ENCODE results near the gene FIG4.

GRCh38 chr6:109853951-109854350, 162.9 kb downstream of the FIG4 start:
- no peak for TF ChIP-seq POLR2AphosphoS5 (IDR thresholded peaks at IDR 0.05; ENCODE audit: insufficient read depth in 1 of 2, low read depth in 1 of 2)
- no peak for TF ChIP-seq CTCF (IDR thresholded peaks at IDR 0.05)
- no peak for TF ChIP-seq POLR2A (IDR thresholded peaks at IDR 0.05)

All from vagina (tissue), 2 donors.